Activated effector memory CD4-positive, alpha-beta T cell treated with Interleukin-2 at 50 U/mL for 16 hours (primary cell): ENCODE results near the gene KASH5.
"Not testable (repeated sequence)": the region's sequence is repeated elsewhere in the genome, so short reads cannot be mapped to it uniquely, and the experiment has no call there.

Experiments
- DNase-seq: peaks from one replicate; pipeline ENCODE4 v3.0.0-alpha.2; 2020

The KASH5 gene

DNA sequence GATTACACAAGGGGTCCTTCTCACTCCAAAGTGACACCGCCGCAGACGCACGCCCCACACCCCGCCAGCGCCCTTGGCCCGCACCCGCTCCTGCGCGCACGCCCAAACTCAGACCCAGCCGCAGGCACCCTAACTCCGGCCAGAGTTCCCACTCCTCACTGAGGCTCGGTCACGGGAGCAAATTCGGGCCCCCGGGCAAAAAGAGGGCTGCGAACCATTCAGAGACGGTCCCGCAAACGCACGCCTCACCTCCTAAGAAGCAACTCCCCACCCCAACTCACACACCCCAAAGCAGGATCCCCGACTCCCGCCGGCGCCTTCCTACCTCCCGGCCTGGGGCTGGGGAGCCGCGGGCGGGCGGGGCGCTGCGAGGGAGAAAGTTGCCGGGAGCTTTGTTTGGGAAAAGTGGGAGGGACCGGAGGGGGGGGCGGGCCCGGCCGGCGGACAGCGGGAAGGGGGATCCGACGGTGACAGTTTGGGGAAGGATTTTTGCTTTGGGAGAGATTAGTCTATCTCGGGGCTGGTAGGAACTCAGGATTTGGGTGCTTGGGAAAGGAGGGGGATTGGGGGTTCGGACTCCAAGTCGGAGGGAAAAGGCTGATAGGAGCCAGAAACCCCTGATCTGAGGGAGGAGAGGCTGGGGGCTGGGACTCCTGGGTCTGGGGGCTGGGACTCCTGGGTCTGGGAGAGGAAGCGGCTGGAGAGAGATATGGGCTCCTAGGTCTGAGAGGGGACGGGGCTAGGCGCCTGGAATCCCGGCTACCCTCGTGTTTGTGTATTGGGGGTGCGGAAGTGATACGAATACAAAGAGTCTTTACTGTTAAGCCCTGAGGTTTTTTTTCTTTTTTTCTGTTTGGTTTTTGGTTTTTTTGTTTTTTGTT, 25.8 kb upstream of the KASH5 start, which contains the start of gene TEAD2:
Gene TEAD2 (minus strand): TSS at position 369 of the 881 bp plus-strand sequence. CDS start 2,341 bp downstream, outside the sequence.
- DNase-seq = no peak

DNA sequence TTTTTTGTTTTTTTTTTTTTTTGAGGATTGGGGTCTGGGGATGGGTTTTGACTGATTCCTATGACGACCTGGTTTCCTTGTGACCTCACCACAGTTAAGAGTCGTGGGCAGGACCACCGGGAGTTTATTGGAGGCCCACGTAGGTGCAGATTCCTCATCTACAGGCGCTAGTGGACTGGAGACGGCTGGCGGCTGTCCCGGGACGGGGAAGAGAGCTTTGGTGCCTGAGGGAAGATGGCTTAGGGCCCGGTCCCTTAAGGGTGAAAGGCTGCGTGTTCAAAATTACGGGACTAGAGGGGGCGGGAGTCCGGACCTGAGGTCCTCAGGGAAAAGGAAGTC, 25.2 kb upstream of the KASH5 start:
- DNase-seq = no peak

DNA sequence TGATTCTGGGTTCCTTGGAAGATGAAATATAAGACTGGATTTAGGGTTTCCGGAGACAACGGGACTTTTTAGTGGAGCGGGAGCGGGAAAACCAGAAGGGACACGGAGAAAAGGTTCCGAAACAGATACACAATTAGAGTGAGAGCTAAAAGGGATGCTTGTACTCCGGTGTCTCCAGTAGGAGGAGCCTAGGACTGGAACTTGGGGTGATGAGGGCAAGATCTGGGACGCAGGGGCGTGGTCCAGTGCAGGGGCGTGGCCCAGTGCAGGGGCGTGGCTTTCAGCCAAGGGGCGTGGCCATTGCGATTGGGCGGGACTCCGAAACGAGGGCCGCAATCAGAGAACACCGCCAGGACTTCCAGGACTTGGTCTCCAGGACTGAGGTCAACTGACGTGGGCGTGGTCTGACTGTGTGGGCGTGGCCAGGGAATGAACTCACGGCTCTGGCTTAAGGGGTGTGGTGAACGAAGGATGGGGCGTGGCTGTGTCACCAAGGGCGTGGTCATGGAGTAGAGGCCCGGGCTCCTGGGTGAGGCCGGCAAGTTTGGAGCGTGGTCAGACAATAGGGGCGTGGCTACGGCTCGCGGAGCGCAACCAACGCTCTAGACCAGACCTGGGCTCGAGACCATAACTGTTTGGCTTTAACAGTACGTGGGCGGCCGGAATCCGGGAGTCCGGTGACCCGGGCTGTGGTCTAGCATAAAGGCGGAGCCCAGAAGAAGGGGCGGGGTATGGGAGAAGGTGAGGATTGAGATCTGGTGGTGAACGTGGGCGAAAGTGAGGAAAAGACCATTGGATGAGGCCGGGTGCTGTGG, 24.6 kb upstream of the KASH5 start, which contains the start of gene DKKL1:
Gene DKKL1 (plus strand): TSS at position 610 of the 815 bp plus-strand sequence. CDS start 122 bp downstream, at position 732.
- DNase-seq = peak; percentile 41

DNA sequence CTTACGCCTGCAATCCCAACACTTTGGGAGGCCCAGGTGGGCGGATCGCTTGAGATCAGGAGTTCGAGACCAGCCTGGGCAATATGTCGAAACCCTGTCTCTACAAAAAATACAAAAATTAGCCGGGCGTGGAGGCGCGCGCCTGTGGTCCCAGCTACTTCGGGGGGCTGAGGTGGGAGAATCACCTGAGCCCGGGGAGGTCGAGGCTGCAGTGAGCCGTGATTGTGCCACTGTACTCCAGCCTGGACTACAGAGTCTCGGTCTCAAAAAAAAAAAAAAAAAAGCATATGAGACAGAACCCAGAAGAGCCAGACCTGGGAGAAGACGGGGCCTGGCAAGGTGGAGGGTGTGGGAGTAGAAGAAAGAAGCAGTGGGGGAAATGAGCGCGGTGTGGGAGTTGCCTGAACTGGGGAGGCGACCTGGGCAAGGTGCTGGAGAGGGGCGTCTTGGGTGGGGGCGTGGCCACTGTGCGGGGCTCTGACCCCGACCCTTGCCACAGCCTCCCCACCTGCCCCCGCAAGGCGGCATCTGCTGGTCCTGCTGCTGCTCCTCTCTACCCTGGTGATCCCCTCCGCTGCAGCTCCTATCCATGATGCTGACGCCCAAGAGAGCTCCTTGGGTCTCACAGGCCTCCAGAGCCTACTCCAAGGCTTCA, 23.8 kb upstream of the KASH5 start:
- no peak for DNase-seq

DNA sequence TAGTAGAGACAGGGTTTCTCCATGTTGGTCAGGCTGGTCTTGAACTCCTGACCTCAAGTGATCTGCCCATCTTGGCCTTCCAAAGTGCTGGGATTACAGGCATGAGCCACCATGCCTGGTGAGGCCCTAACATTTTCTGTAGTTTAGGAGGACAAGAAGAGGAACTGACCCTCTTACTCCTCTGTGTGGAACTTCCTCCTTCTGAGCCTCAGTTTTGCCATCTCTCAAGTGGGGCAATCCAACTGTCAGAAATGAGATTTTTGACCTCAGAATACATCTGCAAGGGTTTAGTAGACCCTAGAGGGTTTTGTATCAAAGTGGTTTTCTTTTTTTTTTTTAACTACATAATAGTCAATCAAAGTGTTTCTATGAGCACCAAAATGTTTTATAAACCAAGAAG, 21.9 kb upstream of the KASH5 start:
- no peak for DNase-seq

DNA sequence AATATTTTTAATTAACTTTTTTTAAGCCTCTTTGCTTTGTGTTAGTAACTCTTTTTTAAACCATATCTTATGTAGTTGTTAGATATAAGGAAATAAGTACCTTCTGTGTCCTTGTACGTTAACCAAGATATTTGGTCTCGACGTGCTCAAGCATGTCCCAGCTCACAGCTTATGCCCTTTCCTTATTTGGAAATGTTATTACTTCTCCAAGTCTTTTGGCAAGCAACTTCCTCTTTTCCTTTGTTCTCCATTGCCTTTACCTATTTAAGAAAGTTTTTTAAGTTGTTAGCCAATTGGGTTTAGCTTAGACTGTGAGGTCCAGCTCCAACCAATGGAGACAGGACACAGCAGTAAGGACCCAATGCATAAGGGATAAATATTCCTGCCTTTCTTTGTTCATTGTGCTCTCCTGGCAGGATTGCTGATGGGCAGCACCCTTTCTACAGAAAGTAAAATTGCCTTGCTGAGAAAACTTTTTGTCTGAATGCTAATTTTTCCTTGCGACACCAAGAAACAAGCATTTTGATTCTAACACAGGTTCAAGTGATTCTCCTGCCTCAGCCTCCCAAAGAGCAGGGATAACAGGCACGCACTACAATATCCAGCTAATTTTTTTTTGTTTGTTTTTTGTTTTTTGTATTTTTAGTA, 19.2 kb upstream of the KASH5 start:
- DNase-seq = no peak

DNA sequence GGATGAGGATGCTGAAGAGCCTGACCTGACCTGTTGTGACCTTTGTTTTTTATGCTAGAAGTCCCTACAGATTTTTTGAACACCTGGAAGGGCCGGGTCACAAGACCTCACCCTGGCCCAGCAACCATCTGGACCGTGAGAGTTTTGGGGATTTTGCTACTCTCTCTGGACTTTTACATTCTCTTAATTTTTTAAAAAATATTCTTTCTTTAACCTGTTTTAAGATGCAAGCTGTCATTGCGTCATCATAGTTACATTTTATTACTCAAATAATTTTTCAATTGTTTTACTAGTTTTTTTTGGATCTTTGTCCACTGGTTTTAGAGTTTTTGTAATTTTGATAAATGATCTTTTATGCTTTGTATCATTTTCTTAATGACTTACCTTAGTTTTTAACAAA, 16.9 kb upstream of the KASH5 start:
- no peak for DNase-seq

DNA sequence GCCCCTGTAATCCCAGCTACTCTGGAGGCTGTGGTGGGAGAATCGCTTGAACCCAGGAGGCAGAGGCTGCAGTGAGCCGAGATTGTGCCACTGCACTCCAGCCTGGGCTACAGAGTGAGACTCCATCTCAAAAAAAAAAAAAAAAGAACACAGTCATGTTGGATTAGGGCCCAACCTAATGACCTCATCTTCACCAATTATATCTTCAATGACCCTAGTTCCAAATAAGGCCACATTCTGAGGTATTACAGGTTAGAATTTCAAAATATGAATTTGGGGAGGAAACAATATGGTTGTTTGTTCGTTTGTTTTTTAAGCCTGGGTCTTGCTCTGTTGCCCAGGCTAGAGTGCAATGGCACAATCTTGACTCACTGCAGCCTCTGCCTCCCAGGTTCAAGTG, 14.9 kb upstream of the KASH5 start:
- not testable (repeated sequence) for DNase-seq

DNA sequence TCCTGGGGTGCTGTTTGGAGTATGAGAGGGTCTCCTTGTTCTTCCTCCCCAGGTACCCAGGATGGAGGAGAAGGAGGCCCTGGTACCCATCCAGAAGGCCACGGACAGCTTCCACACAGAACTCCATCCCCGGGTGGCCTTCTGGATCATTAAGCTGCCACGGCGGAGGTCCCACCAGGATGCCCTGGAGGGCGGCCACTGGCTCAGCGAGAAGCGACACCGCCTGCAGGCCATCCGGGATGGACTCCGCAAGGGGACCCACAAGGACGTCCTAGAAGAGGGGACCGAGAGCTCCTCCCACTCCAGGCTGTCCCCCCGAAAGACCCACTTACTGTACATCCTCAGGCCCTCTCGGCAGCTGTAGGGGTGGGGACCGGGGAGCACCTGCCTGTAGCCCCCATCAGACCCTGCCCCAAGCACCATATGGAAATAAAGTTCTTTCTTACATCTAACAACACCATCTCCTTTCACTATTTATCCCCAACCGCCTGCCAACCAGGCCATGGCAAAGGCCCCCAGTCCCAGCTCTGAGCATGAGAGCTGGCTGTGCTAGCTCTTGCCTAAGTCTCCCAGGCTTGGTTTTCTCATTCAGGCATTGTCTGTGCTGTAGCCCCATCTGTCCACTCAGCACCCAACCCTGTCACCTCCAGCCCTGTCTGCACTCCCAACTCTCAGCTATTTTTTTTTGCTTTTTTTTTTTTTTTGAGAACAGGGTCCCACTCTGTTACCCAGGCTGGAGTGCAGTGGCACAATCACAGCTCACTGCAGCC, 13.2 kb upstream of the KASH5 start:
- DNase-seq = no peak

DNA sequence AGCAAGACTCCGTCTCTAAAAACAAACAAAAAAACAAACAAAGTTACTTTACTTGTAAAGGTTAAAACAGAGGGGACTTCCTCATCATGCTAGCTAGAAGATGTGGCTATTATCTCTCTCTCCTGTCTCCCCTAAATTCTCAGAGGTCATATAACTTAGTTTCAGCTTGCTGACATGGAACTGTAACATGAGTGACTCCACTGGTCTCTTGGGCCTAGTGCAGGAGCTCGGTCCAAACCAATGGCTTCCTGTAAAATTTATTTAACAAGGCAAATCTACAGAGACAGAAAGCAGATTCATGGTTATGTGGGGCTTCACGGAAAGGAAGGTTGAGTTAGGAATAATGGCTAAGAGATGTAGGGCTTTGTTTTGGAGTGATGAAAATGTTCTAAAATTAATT, 9.5 kb upstream of the KASH5 start:
- no peak for DNase-seq

DNA sequence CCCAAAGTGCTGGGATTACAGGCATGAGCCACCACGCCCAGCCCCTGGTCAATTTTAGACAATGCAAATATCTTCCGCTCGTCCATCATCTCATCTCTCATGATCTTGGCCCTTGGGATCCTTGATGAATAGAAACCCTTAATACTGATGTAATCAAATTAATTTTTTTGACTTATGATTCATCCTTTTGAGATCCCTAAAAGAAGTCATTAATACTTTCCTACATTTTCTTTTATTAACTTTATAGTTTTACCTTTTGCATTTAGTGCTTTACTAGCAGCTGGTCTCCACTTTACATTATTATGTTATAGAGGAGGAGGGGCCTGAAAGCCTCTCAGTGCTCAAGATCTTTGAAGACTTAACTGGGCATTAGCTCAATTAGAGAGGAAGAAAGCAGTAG, 7.7 kb upstream of the KASH5 start:
- DNase-seq = no peak

DNA sequence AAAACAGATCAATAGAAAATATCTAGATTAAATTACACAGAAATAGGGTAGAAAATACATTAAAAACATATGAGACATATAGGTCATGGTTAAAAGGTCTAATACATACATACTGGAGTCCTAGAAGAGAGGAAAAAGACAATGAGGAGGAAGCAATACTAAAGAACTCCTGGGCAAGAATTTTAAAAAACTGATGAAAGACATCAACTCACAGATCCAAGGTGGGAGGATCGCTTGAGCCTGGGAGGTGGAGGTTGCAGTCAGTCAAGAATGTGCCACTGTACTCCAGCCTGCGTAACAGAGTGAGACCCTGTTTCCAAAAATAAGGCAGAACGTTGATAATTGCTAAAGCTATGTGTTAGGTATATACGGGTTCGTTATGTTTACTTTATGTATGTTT, 5.4 kb upstream of the KASH5 start:
- DNase-seq = no peak

DNA sequence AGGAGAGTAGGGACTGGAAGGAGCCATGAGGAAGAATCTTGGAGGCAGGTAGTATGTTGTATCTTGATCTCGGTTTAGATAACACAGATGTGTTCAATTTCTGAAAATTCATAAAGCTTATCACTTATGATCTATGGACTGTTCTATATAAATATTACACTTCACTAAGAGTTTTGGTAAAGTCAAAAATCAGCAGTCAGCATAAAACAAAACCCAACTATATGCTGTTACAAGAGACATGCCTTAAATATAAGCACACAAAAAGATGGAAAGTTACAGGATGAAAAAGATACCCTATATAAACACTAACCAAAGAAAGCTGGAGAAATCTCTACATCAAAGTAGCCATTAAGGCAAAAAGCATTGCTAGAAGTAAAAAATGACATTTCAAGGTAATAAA, 4.5 kb upstream of the KASH5 start:
- no peak for DNase-seq

DNA sequence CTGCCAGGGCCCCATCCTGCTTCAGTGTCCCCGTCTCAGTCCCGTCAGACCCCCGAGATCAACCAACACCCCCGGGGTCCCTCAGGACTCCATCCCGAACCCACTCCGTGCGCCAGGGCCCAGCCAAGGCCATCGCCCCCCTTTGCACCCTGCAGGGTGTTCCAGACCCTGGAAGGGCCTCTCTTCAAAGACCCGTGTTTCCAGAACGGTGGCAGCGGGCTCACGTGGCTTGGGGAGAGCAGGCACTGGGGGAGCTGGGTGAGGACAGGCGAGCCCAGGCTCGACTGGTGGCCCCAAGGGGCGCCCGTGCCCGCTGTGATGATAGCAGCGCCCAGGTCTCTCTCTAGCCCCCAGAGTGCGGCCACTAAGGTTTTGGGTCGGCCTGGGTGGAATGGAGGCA, 1.4 kb downstream of the KASH5 start:
- no peak for DNase-seq

DNA sequence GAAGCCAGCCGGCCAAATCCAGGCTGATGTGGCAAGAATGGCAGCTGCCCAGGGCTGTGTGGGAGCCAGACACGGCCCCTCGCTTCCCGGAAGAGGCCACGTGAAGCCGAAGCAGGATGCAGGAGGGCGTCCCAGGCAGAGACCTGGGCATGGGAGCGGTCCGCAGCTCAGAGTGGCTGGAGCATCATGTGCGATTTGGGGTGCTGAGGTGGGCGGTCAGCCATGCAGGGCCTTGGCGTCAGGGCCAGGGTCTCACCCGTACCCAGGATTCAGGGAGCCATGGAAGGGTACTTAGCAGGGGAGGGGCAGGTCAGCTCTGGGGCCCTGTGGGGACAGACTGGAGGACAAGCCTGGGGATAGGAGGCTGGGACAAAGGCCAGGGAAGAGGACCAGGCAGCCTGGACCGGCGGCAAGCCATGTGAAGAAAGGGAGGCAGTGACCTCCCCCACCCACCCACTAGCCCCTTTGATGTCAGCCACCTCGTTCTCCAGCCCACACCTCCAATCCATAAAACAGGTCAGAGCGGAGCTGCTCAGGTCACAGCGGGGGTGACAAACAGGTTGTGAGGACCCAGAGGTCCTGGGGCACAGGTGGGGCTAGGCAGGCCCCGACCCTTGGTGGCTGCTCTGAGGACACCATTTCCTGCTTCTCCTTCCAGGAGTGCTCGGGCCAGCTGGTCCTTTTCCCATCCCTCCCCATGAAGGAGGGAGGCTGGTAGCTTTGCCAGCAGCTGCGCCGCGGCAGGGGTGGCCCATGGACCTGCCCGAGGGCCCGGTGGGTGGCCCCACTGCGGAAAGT, 2.3 kb downstream of the KASH5 start:
- DNase-seq = no peak

DNA sequence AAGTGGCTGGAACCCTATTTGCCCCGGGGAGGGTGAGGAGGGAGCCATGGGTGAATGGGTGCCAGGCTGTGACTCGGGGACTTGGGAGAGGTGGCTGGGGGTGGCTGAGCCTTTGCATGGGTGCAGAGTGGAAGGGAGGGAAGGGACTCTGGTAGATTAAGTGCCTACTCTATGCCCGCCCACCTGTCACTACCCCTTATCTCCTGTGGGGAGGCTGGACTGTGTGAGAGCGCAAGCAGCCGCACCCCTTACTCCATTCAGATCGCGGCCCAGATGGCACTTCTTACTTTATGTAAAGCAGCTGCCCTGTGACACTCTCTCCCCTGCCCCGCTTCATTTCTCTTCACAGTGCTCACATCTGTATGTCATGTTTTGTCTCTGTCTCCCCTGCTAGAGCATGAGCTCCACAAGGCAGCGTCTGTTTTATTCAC, 2.9 kb downstream of the KASH5 start:
- no peak for DNase-seq

DNA sequence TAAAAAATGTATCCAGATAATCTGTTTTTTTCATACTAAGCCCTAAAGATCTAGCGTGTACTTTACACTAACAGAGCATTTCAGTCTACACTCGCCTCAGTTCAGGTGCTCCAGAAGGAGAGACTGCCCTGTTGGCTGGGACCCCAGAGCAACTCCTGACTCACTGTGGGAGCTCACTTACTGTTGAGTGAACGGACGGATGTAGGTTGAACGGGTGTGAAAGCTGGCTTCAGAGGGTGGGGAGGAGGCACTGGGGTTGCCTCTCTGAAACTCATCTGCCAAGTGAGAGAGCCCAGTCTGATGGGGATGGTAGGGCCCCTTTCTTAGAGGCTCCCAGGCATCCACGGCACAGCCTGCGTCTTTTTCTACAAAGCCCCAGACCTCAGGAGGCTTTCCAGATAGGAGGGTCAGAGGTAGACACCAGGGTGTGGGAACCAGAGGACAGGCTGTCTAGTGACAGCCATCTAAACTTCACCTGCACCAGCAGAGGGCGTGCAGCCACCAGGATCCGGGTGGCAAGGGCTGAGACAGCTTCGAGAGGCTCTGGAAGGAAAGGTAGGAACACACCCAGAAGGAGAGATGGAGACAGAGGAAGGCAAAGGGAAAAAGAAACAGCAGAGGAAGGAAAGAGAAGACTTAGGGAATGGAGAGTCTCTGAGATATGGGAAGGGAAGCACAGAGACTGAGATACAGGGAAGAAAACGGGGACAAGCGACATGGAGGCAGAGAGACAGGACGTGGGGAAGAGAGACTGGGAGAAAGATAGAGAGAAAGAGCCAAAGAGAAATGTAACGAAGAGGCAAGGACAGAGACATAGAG, 3.7 kb downstream of the KASH5 start:
- DNase-seq = peak; percentile 68

DNA sequence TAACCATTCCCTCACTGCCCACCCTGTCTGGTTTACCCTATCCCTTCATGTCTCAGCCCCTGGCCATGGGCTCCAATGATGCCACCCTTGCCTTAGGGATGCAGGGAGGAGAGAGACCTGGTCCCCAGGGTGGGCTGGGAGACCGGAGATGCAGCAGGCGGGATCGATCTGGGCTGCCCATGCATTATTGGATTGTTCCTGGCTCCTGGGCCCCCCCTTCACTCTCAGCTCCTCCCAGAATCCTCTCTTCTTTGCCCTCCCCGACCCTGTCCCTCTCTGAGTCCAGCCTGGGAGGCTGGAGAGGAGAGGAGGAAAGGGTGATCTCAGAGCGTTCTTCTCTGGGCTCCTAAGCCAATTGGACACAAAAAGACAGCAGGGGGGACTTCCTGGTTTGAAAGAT, 5.8 kb downstream of the KASH5 start:
- DNase-seq = no peak

DNA sequence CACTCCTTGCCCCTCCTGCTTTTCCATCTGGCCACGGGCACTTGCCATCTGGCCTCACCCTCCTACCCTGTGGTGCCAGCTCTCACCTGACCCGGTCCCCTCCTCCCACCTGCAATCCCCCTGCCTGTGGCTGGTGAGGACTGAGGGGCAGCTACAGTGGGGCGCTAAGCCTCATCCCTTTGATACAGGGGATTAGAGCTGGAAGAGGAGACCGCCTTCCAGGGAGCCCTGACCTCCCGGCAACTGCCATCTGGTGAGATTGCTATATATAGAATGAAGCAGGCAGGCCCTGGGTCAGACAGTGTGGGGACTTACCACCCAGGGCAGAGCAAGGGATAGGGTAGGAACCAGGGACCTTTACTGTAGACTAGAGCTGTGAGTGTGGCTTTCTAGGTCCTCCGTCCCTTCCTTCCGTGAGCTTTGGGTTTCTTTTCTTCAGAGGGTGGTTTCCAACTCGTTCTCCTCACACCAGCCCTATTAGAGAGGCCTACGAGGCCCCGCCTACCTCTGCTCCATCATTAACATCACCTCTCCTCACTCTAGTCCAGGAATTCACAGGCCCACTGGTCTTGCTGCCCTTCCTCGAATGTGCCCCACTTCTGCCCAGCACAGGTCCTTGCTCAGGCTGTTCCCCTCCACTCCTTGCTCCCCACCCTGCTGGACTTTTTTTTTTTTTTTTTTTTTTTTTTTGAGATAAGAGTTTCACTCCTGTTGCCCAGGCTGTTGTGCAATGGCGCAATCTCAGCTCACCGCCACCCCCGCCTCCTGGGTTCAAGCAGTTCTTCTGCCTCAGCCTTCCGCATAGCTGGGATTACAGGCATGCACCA, 7.7 kb downstream of the KASH5 start:
- no peak for DNase-seq
